H1 (cell line): Measurements from ENCODE around the gene MLN.

Experiments used
- CBX8 ChIP-seq: fragments of 300-800, 300-1000 bp; sonication (generic); IDR thresholded peaks from 2 replicates; pipeline ENCODE4 v1.7.1; 2016; ENCODE audit warnings: low read depth, low read length, borderline replicate concordance
- EP300 ChIP-seq, 2 experiments: IDR thresholded peaks; 1 replicate in 1 of 2; 2 replicates in 1 of 2; pipeline ENCODE4 v1.6.1; 2011 to 2012; ENCODE audit warnings: low read depth in 2 of 2, low read length in 2 of 2, mild to moderate bottlenecking in 2 of 2, borderline replicate concordance in 1 of 2, inconsistent platforms in 1 of 2, moderate library complexity in 1 of 2
- GTF2F1 ChIP-seq: IDR thresholded peaks from 2 replicates; pipeline ENCODE4 v1.6.1; 2012; ENCODE audit warnings: low read depth, low read length, improper control_type of control experiment, borderline replicate concordance
- JUN ChIP-seq: IDR thresholded peaks from 2 replicates; pipeline ENCODE4 v1.6.1; 2011; ENCODE audit warnings: low read depth, mild to moderate bottlenecking, improper control_type of control experiment, low read length
- KDM1A ChIP-seq: fragments of 200-600, 300-600 bp; sonication (generic); IDR thresholded peaks from 2 replicates; pipeline ENCODE4 v1.7.1; 2016; ENCODE audit warnings: mild to moderate bottlenecking, low read length, borderline replicate concordance
- MAFK ChIP-seq: IDR thresholded peaks from 2 replicates; pipeline ENCODE4 v1.6.1; 2012; ENCODE audit warnings: low read depth, mild to moderate bottlenecking, improper control_type of control experiment, low read length
- PHF8 ChIP-seq: fragments of 200-600 bp; sonication (generic); conservative IDR thresholded peaks from 2 replicates; pipeline ENCODE4 v1.7.1; 2012; ENCODE audit warnings: low read depth, mild to moderate bottlenecking, inconsistent platforms, low read length, moderate library complexity
- POLR2A ChIP-seq, 2 experiments: IDR thresholded peaks; 1 replicate in 1 of 2; 2 replicates in 1 of 2; pipeline ENCODE4 v1.6.1; 2011; ENCODE audit warnings: low read depth in 2 of 2, low read length in 2 of 2, mild to moderate bottlenecking in 2 of 2; ENCODE audit errors: control extremely low read depth in 1 of 2
- POLR2AphosphoS5 ChIP-seq: IDR thresholded peaks from 2 replicates; pipeline ENCODE4 v1.6.1; 2011; ENCODE audit warnings: low read depth, low read length
- TAF1 ChIP-seq: IDR thresholded peaks from 2 replicates; pipeline ENCODE4 v1.6.1; 2011; ENCODE audit warnings: mild to moderate bottlenecking, low read depth, low read length
- USF2 ChIP-seq: IDR thresholded peaks from 2 replicates; pipeline ENCODE4 v1.6.1; 2011; ENCODE audit warnings: low read length, improper control_type of control experiment
- TF ChIP-seq, protein P1 (sequence below), 3 experiments: IDR thresholded peaks; 1 replicate in 2 of 3; 2 replicates in 1 of 3; pipeline versions ENCODE4 v1.5.1 to v1.6.1; 2011; ENCODE audit warnings: low read length in 3 of 3, mild to moderate bottlenecking in 3 of 3, inconsistent platforms in 2 of 3, low read depth in 1 of 3, moderate library complexity in 1 of 3; ENCODE audit not compliant: insufficient read depth in 1 of 3; ENCODE audit errors: control extremely low read depth in 1 of 3

DNA sequence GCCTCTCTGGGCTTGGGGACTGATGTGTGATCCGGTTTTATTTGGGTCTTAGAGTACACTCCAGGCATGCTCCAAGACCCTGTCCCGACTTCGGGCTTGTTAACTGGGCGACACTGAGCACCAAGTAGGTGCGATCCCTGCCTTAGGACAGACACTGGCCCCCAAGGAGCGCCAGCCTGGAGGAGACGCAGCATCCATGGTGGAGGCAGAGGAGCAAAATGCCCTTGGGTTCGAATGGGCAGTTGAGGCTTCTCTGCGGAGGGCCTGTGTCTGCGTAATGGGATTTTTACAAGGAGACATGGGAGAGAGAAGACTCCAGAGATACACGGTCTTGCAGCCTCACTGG is 14.3 kb downstream of the MLN start:
- no peak for TF ChIP-seq POLR2A (IDR thresholded peaks at IDR 0.05; ENCODE audit: control extremely low read depth in 1 of 2, low read depth in 2 of 2, low read length in 2 of 2)
- no peak for TF ChIP-seq MAFK
- TF ChIP-seq, protein P1, sequence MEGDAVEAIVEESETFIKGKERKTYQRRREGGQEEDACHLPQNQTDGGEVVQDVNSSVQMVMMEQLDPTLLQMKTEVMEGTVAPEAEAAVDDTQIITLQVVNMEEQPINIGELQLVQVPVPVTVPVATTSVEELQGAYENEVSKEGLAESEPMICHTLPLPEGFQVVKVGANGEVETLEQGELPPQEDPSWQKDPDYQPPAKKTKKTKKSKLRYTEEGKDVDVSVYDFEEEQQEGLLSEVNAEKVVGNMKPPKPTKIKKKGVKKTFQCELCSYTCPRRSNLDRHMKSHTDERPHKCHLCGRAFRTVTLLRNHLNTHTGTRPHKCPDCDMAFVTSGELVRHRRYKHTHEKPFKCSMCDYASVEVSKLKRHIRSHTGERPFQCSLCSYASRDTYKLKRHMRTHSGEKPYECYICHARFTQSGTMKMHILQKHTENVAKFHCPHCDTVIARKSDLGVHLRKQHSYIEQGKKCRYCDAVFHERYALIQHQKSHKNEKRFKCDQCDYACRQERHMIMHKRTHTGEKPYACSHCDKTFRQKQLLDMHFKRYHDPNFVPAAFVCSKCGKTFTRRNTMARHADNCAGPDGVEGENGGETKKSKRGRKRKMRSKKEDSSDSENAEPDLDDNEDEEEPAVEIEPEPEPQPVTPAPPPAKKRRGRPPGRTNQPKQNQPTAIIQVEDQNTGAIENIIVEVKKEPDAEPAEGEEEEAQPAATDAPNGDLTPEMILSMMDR (IDR thresholded peaks at IDR 0.05; ENCODE audit: control extremely low read depth in 1 of 3, insufficient read depth in 1 of 3, low read depth in 1 of 3, low read length in 3 of 3) = no peak
- TF ChIP-seq JUN = no peak
- no peak for TF ChIP-seq GTF2F1
- no peak for TF ChIP-seq PHF8
- no peak for TF ChIP-seq POLR2AphosphoS5
- no peak for TF ChIP-seq EP300 (IDR thresholded peaks at IDR 0.05; ENCODE audit: borderline replicate concordance in 1 of 2, low read depth in 2 of 2, low read length in 2 of 2)
- no peak for TF ChIP-seq CBX8
- no peak for TF ChIP-seq TAF1
- no peak for TF ChIP-seq USF2
- TF ChIP-seq KDM1A = no peak
